Stomach (tissue), 9 donors: ENCODE results near the gene PLCG2. TPM values are rescaled to one million over a fixed set of nuclear protein-coding genes. Genes with fewer than 3 reads are reported as not detected.
"Not testable (repeated sequence)": the region's sequence is repeated elsewhere in the genome, so short reads cannot be mapped to it uniquely, and the experiment has no call there.

Source experiments
- DNase-seq, 2 donors: peaks; one replicate each; pipeline versions ENCODE4 v3.0.0 to v3.0.0-alpha.2; 2013 to 2019
- H3K27ac ChIP-seq, 5 donors: fragments of 200-600 bp in 4 of 5; sonication (generic) in 4 of 5; one replicate each; pipeline ENCODE4 v1.5.1; 2013 to 2019; ENCODE audit warnings: mild to moderate bottlenecking in 1 of 5, moderate library complexity in 1 of 5
- H3K27me3 ChIP-seq, 3 donors: fragments of 200-600 bp; sonication (generic); one replicate each; pipeline ENCODE4 v1.5.1; 2017 to 2019; ENCODE audit warnings: mixed run types in 1 of 3
- H3K36me3 ChIP-seq, 4 donors: fragments of 200-600 bp; sonication (generic); 1 replicate in 3 of 4; 2 replicates in 1 of 4; pipeline ENCODE4 v1.5.1; 2016 to 2019
- H3K4me1 ChIP-seq, 4 donors: fragments of 200-600 bp; sonication (generic); one replicate each; pipeline ENCODE4 v1.5.1; 2016 to 2019
- H3K4me3 ChIP-seq, 4 donors: fragments of 200-600 bp; sonication (generic) in 3 of 4; one replicate each; pipeline ENCODE4 v1.5.1; 2016 to 2019; ENCODE audit warnings: mild to moderate bottlenecking in 1 of 4
- H3K9me3 ChIP-seq, 4 donors: fragments of 200-600 bp; sonication (generic); one replicate each; pipeline ENCODE4 v1.5.1; 2016 to 2019
- CTCF ChIP-seq, 7 experiments: fragments of 450-650 bp in 4 of 7; fragments of 200-600 bp in 3 of 7; sonication (generic) in 3 of 7; IDR thresholded peaks; one replicate each; pipeline ENCODE4 v1.5.1; 2016 to 2019; ENCODE audit warnings: antibody characterized with exemption in 7 of 7, control low read depth in 2 of 7, mild to moderate bottlenecking in 1 of 7
- EP300 ChIP-seq: sonication (generic); formaldehyde crosslinking; IDR thresholded peaks from one replicate; pipeline ENCODE4 v1.6.1; 2017; ENCODE audit warnings: antibody characterized with exemption
- POLR2A ChIP-seq, 4 donors: fragments of 450-650 bp; IDR thresholded peaks; one replicate each; pipeline ENCODE4 v1.6.1; 2016; ENCODE audit warnings: antibody characterized with exemption in 4 of 4, control low read depth in 2 of 4, mild to moderate bottlenecking in 1 of 4, moderate library complexity in 1 of 4
- POLR2AphosphoS5 ChIP-seq, 3 donors: sonication (generic); formaldehyde crosslinking; IDR thresholded peaks; one replicate each; pipeline ENCODE4 v1.6.1; 2016; ENCODE audit warnings: antibody characterized with exemption in 3 of 3
- WGBS, 5 donors: extraction: QIAGEN DNeasy Blood & Tissue Kit in 3 of 5; methylation state at CpG; one replicate each; pipeline versions ENCODE4 v1.1.5 to v1.1.7; 2013 to 2018; 5-methylcytosine and 5-hydroxymethylcytosine counted together
- intact Hi-C: fragments of 100-400 bp; cut with DNase I; formaldehyde crosslinking; loops from one replicate; pipeline ENCODE4 v1.15.1; 2023; ENCODE audit warnings: low total_unique reads
- polyA plus RNA-seq, 3 donors: library from polyadenylated mRNA; stranded (reverse); fragments of 200-250 nt; gene quantifications; one replicate each; pipeline ENCODE4 v1.2.3, GENCODE V29; 2013
- total RNA-seq, 5 donors: library from RNA; depleted of rRNA; stranded (reverse); fragments of >200 nt; gene quantifications; one replicate each; pipeline versions ENCODE4 v1.1.0 to v1.2.3, GENCODE V29; 2014 to 2016
- donor health status: healthy with polysubstance abuse.
- donor health status: Bipolar disorder and iron deficiency.
- donor health status: healthy.

PLCG2 gene
- total and polyA plus RNA-seq, 8 donors: 0.87 to 68.5 (median 11.1) TPM

- intact Hi-C loops: no loop called here
- no peaks in the 10 kb centered on the region for H3K27me3 ChIP-seq
- no peak overlapping the region for H3K27ac ChIP-seq
- peaks cover 2 to 16% (median 8%) of the 10 kb centered on the region in 4 donors for H3K36me3 ChIP-seq
- no peak overlapping the region for H3K4me3 ChIP-seq
- DNase-seq: no peak
- peaks cover 0 to under 1% (median 0%) of the 10 kb centered on the region in 4 donors for H3K4me1 ChIP-seq
- peaks cover 5 to 15% (median 12%) of the 10 kb centered on the region in 4 donors for H3K9me3 ChIP-seq
- 64 to 76% (median 70%) methylated on average over 6 of the region's 6 CpGs for WGBS, 5 donors
- TF ChIP-seq POLR2A (IDR thresholded peaks at IDR 0.05) (no peak), POLR2AphosphoS5 (IDR thresholded peaks at IDR 0.05) (no peak)
These were observed 226.1 kb downstream of the PLCG2 start for GRCh38 chr16:82005027-82005830.

GRCh38 chr16:82006036-82006435 is 226.9 kb downstream of the PLCG2 start:
- H3K4me3 ChIP-seq: no peak overlapping the region
- H3K27me3 ChIP-seq: peaks cover 0 to 3% (median 0%) of the 10 kb centered on the region in 3 donors
- peaks cover 5 to 15% (median 12%) of the 10 kb centered on the region in 4 donors for H3K9me3 ChIP-seq
- H3K27ac ChIP-seq: no peak overlapping the region
- 79 to 95% (median 93%) methylated on average over 5 of the region's 5 CpGs for WGBS, 5 donors
- no peak for DNase-seq
- intact Hi-C loops: no loop called here
- H3K36me3 ChIP-seq: peaks cover 0 to 10% (median 4%) of the 10 kb centered on the region in 4 donors
- TF ChIP-seq CTCF (IDR thresholded peaks at IDR 0.05): no peak
- H3K4me1 ChIP-seq: peaks cover 0 to 8% (median 2%) of the 10 kb centered on the region in 4 donors

GRCh38 chr16:82007189-82007588 is 228.1 kb downstream of the PLCG2 start:
- TF ChIP-seq POLR2AphosphoS5 (IDR thresholded peaks at IDR 0.05) (no peak), EP300 (no peak), CTCF (IDR thresholded peaks at IDR 0.05) (no peak), POLR2A (IDR thresholded peaks at IDR 0.05) (no peak)
- Histone ChIP-seq H3K27ac (no peak overlapping the region), H3K9me3 (peaks cover 5 to 15% (median 12%) of the 10 kb centered on the region in 4 donors), H3K36me3 (peaks cover 0 to 10% (median 4%) of the 10 kb centered on the region in 4 donors), H3K27me3 (peaks cover 0 to 9% (median 0%) of the 10 kb centered on the region in 3 donors), H3K4me3 (no peak overlapping the region), H3K4me1 (peaks cover 0 to 12% (median 2%) of the 10 kb centered on the region in 4 donors)
- 79 to 91% (median 90%) methylated on average over 2 of the region's 2 CpGs for WGBS, 5 donors
- DNase-seq: no peak
- intact Hi-C loops: no loop called here

GRCh38 chr16:82008957-82009592 is 230.0 kb downstream of the PLCG2 start:
- H3K27me3 ChIP-seq: peaks cover 0 to 9% (median 0%) of the 10 kb centered on the region in 3 donors
- peaks cover 0 to 12% (median 2%) of the 10 kb centered on the region in 4 donors for H3K4me1 ChIP-seq
- no peak for DNase-seq
- intact Hi-C loops: no loop called here
- H3K36me3 ChIP-seq: peaks cover 0 to 10% (median 4%) of the 10 kb centered on the region in 4 donors
- H3K9me3 ChIP-seq: peaks cover 5 to 15% (median 12%) of the 10 kb centered on the region in 4 donors
- no peak overlapping the region for H3K27ac ChIP-seq
- TF ChIP-seq POLR2A (IDR thresholded peaks at IDR 0.05): no peak
- TF ChIP-seq POLR2AphosphoS5 (IDR thresholded peaks at IDR 0.05): no peak
- no peak for TF ChIP-seq EP300
- TF ChIP-seq CTCF (IDR thresholded peaks at IDR 0.05): no peak
- WGBS, 5 donors: 90 to 98% (median 95%) methylated on average over 9 of the region's 9 CpGs
- H3K4me3 ChIP-seq: no peak overlapping the region

GRCh38 chr16:82009789-82010188 is 230.7 kb downstream of the PLCG2 start:
- H3K4me3 ChIP-seq, H3K27ac ChIP-seq, intact Hi-C loops, DNase-seq, H3K27me3 ChIP-seq: not testable (repeated sequence)
- Histone ChIP-seq H3K4me1 (peaks cover 0 to 12% (median 2%) of the 10 kb centered on the region in 4 donors), H3K36me3 (peaks cover 0 to 10% (median 2%) of the 10 kb centered on the region in 4 donors), H3K9me3 (peaks cover 5 to 15% (median 14%) of the 10 kb centered on the region in 4 donors)
- WGBS, 5 donors: 88 to 98% (median 93%) methylated on average over 4 of the region's 4 CpGs
